GM18502 (cell line): ENCODE measurements around the gene PSMD5.
A peak's percentile ranks its signal among the peaks of the same experiment; 100 is the strongest.

Experiments used
- ATAC-seq: cut with Tn5 transposase; IDR thresholded peaks from one replicate; pipeline ENCODE4 v1.9.1; 2021; ENCODE audit warnings: mild to moderate bottlenecking; ENCODE audit not compliant: unreplicated experiment, poor library complexity

The PSMD5 gene

GRCh38 chr9:120857481-120857880 lies 14.8 kb upstream of the PSMD5 start:
- no peak for ATAC-seq

GRCh38 chr9:120856700-120857099 lies 14.0 kb upstream of the PSMD5 start:
- no peak for ATAC-seq

GRCh38 chr9:120855827-120856670 lies 13.3 kb upstream of the PSMD5 start:
- no peak for ATAC-seq

- no peak for ATAC-seq
These were observed 12.0 kb upstream of the PSMD5 start for GRCh38 chr9:120854596-120855327.

GRCh38 chr9:120853198-120853597 lies 10.5 kb upstream of the PSMD5 start:
- no peak for ATAC-seq

- ATAC-seq = no peak
These were observed 9.7 kb upstream of the PSMD5 start for GRCh38 chr9:120852240-120853010.

- ATAC-seq = no peak
These were observed 8.7 kb upstream of the PSMD5 start for GRCh38 chr9:120851449-120851848.

GRCh38 chr9:120850315-120850714 lies 7.6 kb upstream of the PSMD5 start:
- ATAC-seq = no peak

GRCh38 chr9:120846906-120847305 lies 4.2 kb upstream of the PSMD5 start:
- ATAC-seq = no peak

- ATAC-seq = no peak
These were observed 3.6 kb upstream of the PSMD5 start for GRCh38 chr9:120846251-120846889.

- ATAC-seq = no peak
These were observed 2.5 kb upstream of the PSMD5 start for GRCh38 chr9:120845255-120845654.

GRCh38 chr9:120841930-120842684 lies 615 bp downstream of the PSMD5 start:
- peak; percentile 13 for ATAC-seq

- no peak for ATAC-seq
These were observed 3.6 kb downstream of the PSMD5 start for GRCh38 chr9:120839146-120839545.

GRCh38 chr9:120837921-120838320 lies 4.8 kb downstream of the PSMD5 start:
- ATAC-seq = no peak

- no peak for ATAC-seq
These were observed 9.4 kb downstream of the PSMD5 start for GRCh38 chr9:120833325-120833724.

GRCh38 chr9:120832807-120833206 lies 9.9 kb downstream of the PSMD5 start:
- ATAC-seq = no peak

GRCh38 chr9:120830865-120831264 lies 11.9 kb downstream of the PSMD5 start:
- ATAC-seq = no peak

GRCh38 chr9:120830151-120830550 lies 12.6 kb downstream of the PSMD5 start:
- ATAC-seq = no peak

- ATAC-seq = no peak
These were observed 13.1 kb downstream of the PSMD5 start for GRCh38 chr9:120829650-120830049.

- no peak for ATAC-seq
These were observed 22.6 kb downstream of the PSMD5 start for GRCh38 chr9:120820095-120820494.
